A549 treated with dexamethasone at 1 μM for 4 hours (cell line): ENCODE results near the gene FFAR4. TPM values are rescaled to one million over a fixed set of nuclear protein-coding genes. Genes with fewer than 3 reads are reported as not detected.

ENCODE experiments used
- total RNA-seq: library from RNA; stranded (reverse); fragments of 200-300 nt; extraction: Qiagen RNA extraction; gene quantifications from 5 replicates; pipeline ENCODE4 v1.2.3, GENCODE V29; 2022

FFAR4 gene
- 0.06 to 0.13 TPM (median 0.09 TPM) in 5 replicates for total RNA-seq

DNA sequence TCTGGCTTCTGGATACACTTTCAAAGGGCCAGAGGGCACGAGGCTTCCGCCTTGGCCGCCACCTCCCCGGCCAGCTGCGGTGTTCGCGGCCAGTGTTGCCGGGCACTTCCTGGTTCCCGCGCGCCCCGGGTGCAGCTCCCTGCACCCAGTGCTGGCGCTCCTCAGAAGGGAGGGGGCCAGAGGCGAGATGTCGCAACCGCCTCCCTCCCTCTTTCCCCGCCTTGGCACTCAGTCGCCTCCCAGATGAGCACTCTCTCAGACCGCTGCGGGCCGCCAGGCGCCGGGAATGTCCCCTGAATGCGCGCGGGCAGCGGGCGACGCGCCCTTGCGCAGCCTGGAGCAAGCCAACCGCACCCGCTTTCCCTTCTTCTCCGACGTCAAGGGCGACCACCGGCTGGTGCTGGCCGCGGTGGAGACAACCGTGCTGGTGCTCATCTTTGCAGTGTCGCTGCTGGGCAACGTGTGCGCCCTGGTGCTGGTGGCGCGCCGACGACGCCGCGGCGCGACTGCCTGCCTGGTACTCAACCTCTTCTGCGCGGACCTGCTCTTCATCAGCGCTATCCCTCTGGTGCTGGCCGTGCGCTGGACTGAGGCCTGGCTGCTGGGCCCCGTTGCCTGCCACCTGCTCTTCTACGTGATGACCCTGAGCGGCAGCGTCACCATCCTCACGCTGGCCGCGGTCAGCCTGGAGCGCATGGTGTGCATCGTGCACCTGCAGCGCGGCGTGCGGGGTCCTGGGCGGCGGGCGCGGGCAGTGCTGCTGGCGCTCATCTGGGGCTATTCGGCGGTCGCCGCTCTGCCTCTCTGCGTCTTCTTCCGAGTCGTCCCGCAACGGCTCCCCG is at the start of gene FFAR4:
Gene FFAR4, plus strand, starts transcription at position 231 of the 842 bp plus-strand sequence. Its CDS starts 56 bp downstream, at position 287.

DNA sequence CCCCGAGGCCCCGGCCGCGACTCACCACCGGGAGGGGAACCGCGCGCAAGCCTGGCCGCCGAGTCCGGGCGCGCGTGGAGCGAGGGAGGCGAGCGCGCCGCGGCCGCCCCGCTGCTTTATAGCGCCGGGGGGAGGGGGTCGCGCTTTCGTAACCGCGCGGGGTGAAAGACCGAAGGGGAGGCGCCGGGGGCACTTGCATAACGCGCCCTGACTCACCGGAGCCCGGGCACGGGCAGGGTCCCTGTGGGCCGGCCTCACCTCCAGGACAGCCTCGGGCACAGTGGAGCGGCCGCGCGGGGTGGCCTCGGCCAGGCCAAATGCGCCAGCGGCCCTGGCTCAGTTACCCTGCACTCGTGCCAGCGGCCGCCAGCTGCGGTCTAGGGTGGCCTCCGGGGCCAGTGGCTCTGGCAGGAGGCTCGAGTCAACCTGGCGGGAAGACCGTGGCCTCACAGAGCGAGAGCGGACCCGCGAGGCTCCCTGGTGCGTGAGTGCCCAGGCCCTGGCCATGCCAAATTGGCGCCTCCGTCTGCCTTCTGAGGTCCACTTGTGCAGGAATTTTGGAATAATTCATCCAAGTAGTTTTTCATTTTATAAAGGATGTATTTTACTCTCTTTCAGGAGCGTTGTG is 34.8 kb downstream of the FFAR4 start, which contains the start of gene RBP4:
Gene RBP4, minus strand, starts transcription at position 90 of the 628 bp plus-strand sequence. CDS start 207 bp downstream, outside the sequence.

DNA sequence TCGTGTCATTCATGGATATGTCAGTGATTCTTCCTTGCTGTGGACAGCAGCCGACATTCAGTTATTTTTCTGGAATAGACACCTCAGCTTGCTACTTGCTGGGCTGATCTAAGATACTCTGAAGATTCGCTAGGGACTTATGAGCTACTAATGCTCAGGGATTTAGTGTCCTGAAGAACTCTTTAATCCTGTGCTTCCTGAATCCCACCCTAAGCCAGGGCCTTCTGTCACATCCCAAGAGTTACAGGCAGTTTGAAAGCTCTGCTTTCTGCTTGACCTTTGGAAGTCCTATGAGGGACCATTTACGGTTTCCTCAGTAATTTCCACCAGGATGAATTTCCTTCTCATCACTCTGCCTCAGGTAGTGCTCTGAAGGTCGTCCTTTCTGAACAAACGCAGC is 45.8 kb downstream of the FFAR4 start, which contains the start of gene PDE6C:
Gene PDE6C, plus strand, starts transcription at position 227 of the 400 bp plus-strand sequence. CDS start 189 bp downstream, outside the sequence.

Other genes with a start within 250 kb of the FFAR4 start
- 197 to 278 TPM (median 249 TPM) in 5 replicates for gene MYOF, start 84.3 kb upstream of the FFAR4 start, total RNA-seq
- 61.0 to 73.3 TPM (median 70.6 TPM) in 5 replicates for gene CEP55, start 70.1 kb upstream of the FFAR4 start, total RNA-seq
- gene RBP4, start 34.6 kb downstream of the FFAR4 start, total RNA-seq, result 4.9 to 13.0 TPM (median 9.9 TPM) in 5 replicates
- gene PDE6C, start 45.9 kb downstream of the FFAR4 start, total RNA-seq, result not detected in 5 replicates
- gene FRA10AC1, start 135.9 kb downstream of the FFAR4 start, total RNA-seq, result 5.1 to 5.8 TPM (median 5.4 TPM) in 5 replicates
- not detected in 5 replicates for gene LGI1, start 191.3 kb downstream of the FFAR4 start, total RNA-seq